A673 (cell line): Measurements from ENCODE around the gene FKBP2.

Experiments
- EZH2 ChIP-seq: fragments of 200-600 bp; sonication (generic); IDR thresholded peaks from 2 replicates; pipeline ENCODE4 v1.6.1; 2017; ENCODE audit warnings: borderline replicate concordance, low read depth, mild to moderate bottlenecking, mixed read lengths, antibody characterized with exemption, low read length; ENCODE audit not compliant: poor library complexity, severe bottlenecking
- TF ChIP-seq, protein P1 (sequence below): fragments of 300-800, 200-600 bp; sonication (generic); conservative IDR thresholded peaks from 2 replicates; pipeline ENCODE4 v1.5.1; 2017; ENCODE audit warnings: low read depth, mild to moderate bottlenecking, antibody characterized with exemption, low read length, moderate library complexity, mixed read lengths

DNA sequence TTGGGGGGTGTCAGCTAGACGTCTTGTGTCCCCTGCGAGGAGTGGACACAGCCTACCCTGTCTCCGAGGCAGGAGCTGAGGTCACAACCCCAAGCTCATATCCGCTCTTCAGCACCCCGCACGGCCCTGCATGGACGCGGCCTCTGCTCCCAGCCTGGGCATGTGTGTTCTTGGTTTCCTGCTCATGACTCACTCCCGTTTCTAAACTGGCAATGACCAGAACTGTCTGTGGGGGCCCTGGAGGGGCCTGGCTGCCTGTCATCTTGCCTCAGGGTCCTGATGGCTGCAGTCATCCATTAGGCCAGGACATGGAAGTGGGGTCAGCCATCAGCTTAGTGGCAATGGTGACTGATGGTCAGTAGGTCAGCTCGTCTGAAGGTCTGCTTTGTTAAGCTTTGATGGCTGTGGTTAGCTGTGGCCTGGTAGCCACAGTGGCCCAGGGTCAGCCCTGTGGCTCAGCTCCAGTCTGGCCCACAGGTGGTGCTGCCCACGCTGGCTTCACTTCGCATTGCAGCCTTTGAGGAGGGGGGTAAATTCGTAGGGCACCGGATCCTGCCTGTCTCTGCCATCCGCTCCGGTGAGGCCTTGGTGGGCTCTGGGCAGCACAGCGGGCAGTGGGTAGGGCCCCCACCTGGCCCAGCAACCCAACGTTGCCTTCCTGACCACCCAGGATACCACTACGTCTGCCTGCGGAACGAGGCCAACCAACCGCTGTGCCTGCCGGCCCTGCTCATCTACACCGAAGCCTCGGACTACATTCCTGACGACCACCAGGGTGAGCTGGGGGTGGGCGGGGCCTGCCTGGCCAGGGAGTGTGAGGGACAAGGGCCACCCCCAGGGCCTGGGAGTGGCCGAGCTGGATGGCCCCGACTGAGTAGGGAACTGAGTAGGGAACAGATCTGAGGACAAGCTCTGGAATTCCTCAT is 22.4 kb downstream of the FKBP2 start:
- TF ChIP-seq, protein P1, sequence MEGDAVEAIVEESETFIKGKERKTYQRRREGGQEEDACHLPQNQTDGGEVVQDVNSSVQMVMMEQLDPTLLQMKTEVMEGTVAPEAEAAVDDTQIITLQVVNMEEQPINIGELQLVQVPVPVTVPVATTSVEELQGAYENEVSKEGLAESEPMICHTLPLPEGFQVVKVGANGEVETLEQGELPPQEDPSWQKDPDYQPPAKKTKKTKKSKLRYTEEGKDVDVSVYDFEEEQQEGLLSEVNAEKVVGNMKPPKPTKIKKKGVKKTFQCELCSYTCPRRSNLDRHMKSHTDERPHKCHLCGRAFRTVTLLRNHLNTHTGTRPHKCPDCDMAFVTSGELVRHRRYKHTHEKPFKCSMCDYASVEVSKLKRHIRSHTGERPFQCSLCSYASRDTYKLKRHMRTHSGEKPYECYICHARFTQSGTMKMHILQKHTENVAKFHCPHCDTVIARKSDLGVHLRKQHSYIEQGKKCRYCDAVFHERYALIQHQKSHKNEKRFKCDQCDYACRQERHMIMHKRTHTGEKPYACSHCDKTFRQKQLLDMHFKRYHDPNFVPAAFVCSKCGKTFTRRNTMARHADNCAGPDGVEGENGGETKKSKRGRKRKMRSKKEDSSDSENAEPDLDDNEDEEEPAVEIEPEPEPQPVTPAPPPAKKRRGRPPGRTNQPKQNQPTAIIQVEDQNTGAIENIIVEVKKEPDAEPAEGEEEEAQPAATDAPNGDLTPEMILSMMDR = no peak
- no peak for TF ChIP-seq EZH2
